ENCODE measurements around the gene SLC34A1.

The SLC34A1 gene, protein sequence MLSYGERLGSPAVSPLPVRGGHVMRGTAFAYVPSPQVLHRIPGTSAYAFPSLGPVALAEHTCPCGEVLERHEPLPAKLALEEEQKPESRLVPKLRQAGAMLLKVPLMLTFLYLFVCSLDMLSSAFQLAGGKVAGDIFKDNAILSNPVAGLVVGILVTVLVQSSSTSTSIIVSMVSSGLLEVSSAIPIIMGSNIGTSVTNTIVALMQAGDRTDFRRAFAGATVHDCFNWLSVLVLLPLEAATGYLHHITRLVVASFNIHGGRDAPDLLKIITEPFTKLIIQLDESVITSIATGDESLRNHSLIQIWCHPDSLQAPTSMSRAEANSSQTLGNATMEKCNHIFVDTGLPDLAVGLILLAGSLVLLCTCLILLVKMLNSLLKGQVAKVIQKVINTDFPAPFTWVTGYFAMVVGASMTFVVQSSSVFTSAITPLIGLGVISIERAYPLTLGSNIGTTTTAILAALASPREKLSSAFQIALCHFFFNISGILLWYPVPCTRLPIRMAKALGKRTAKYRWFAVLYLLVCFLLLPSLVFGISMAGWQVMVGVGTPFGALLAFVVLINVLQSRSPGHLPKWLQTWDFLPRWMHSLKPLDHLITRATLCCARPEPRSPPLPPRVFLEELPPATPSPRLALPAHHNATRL

DNA sequence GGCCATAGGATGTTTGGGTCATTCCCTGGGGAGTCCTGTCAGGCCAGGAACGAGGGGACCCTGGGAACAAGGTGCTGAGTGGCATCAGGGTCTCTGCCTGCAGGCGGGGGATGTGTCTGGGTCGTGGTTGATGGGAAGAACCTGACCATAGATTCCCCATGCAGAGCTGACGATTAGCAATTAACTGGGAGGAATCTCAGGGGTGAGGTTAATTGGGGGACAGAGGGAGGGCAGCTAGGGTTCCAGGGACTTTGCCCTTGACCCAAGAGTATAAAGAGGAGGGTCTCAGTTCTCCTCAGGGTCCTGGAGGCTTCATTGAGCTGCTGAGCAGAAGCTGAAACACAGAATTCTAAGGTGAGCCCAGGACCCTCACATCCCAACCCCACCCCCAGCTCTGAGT, at the start of gene SLC34A1:
Gene SLC34A1, plus strand, starts transcription at position 301 of the 400 bp plus-strand sequence. CDS start 1,308 bp downstream, outside the sequence.
- H3K36me3 ChIP-seq: no peaks in the 10 kb centered on the region
- H3K27ac ChIP-seq: no peak within 1 kb of the TSS
- H3K27me3 ChIP-seq (ENCODE audit: insufficient read depth, low read depth, severe bottlenecking): no peaks in the 10 kb centered on the region
- no peak within 1 kb of the TSS for H3K4me3 ChIP-seq (ENCODE audit: low read depth, low read length)
- DNase-seq: no peak
- H3K9me3 ChIP-seq (ENCODE audit: severe bottlenecking): no peaks in the 10 kb centered on the region
- TF ChIP-seq, protein P1, sequence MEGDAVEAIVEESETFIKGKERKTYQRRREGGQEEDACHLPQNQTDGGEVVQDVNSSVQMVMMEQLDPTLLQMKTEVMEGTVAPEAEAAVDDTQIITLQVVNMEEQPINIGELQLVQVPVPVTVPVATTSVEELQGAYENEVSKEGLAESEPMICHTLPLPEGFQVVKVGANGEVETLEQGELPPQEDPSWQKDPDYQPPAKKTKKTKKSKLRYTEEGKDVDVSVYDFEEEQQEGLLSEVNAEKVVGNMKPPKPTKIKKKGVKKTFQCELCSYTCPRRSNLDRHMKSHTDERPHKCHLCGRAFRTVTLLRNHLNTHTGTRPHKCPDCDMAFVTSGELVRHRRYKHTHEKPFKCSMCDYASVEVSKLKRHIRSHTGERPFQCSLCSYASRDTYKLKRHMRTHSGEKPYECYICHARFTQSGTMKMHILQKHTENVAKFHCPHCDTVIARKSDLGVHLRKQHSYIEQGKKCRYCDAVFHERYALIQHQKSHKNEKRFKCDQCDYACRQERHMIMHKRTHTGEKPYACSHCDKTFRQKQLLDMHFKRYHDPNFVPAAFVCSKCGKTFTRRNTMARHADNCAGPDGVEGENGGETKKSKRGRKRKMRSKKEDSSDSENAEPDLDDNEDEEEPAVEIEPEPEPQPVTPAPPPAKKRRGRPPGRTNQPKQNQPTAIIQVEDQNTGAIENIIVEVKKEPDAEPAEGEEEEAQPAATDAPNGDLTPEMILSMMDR (IDR thresholded peaks at IDR 0.05; ENCODE audit: low read depth, low read length): no peak

DNA sequence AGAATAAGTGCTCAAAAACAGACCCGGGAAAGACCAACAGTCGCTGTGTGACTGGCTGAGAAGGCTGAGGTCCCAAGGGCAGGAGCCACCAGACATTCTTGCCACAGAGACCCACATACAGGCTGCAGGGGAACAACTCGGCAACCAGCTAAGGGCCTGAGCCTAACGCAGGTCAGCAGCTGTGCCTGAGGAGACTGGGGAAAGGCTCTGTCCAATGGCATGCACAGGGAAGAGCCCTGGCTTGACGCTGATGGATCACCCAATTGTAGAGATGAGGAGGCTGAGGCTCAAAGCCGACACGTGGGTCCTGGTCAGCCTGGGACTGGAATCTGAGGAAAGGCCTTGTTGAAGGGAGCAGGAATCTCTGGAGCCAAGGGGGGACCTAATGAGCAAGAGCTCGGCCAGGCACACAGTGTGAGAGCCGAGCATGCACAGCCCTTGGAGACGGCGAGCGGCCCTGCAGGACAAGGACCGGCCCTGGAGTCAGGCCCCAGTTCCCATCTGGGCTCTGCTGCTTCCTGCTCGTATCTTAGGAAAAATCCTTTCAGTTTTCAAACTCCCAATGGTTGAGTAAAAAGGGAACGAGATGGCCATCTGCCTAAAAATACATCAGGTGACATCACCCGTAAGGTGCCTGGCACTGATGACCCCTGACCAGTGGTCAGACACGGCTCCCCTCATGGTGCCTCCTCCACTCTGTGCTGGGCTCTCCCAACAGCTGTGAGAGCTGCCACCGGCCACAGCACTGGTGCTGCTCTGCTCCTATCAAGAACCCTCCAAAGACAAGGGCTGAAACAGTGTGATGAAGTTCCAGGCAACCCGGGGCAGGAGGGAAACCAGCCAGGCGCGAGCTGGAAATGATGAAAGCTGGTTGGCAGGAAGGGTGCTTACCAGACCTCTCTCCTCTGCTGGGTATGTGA, 49.2 kb upstream of the SLC34A1 start:
- Histone ChIP-seq H3K9me3 (ENCODE audit: severe bottlenecking) (no peaks in the 10 kb centered on the region), H3K36me3 (peaks cover 2% of the 10 kb centered on the region; the same call in 1 of the 2 replicates), H3K27ac (no peak overlapping the region), H3K27me3 (ENCODE audit: insufficient read depth, low read depth, severe bottlenecking) (no peaks in the 10 kb centered on the region), H3K4me3 (ENCODE audit: low read depth, low read length) (no peak overlapping the region)
- TF ChIP-seq, protein P1 (IDR thresholded peaks at IDR 0.05; ENCODE audit: low read depth, low read length): no peak
- no peak for DNase-seq

DNA sequence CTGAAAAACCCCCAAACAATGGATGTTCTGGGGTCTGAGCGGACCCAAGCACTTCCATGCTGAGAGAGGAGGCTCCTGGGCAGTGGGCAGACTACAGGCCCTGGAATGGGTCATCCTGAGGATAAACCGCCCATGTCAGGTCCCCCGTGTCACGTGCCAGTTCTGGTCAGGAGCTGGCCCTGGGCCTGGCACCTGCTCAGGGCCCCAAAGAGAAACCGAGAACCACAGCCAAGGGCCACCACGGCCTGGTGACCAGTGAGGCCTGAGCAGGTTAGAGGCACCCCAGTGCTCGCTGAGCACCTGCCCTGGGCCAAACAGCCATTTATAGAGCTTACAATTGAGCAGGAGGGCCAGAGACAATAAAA, 48.6 kb upstream of the SLC34A1 start:
- H3K36me3 ChIP-seq: peaks cover 2% of the 10 kb centered on the region; the same call in 1 of the 2 replicates
- H3K27ac ChIP-seq: no peak overlapping the region
- H3K4me3 ChIP-seq (ENCODE audit: low read depth, low read length): no peak overlapping the region
- TF ChIP-seq, protein P1 (IDR thresholded peaks at IDR 0.05; ENCODE audit: low read depth, low read length): no peak
- no peaks in the 10 kb centered on the region for H3K9me3 ChIP-seq (ENCODE audit: severe bottlenecking)
- H3K27me3 ChIP-seq (ENCODE audit: insufficient read depth, low read depth, severe bottlenecking): no peaks in the 10 kb centered on the region
- DNase-seq: no peak

DNA sequence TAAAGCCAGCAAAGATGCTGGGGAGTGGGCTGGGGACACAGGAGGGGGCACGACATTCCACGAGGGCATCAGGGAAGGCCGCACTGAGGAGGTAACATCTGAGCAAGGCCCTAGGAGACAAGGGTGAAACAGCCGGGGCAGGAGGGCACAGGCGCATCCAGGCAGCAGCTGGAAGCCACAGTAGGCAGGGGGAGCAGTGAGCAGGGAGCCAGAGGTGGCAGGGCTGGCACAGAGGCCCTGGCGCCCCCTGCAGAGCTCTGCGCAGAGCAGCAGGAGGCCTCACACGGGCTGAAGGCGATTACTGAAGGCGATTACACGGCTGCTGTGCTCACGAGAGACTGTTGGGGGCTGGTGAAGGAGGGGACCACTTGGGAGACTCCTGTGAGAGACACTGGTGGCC, 48.1 kb upstream of the SLC34A1 start:
- Histone ChIP-seq H3K9me3 (ENCODE audit: severe bottlenecking) (no peaks in the 10 kb centered on the region), H3K27ac (no peak overlapping the region), H3K36me3 (peaks cover 2% of the 10 kb centered on the region; the same call in 1 of the 2 replicates), H3K27me3 (ENCODE audit: insufficient read depth, low read depth, severe bottlenecking) (no peaks in the 10 kb centered on the region), H3K4me3 (ENCODE audit: low read depth, low read length) (no peak overlapping the region)
- peak; percentile 25 for DNase-seq
- TF ChIP-seq, protein P1 (IDR thresholded peaks at IDR 0.05; ENCODE audit: low read depth, low read length): peak; percentile 71

DNA sequence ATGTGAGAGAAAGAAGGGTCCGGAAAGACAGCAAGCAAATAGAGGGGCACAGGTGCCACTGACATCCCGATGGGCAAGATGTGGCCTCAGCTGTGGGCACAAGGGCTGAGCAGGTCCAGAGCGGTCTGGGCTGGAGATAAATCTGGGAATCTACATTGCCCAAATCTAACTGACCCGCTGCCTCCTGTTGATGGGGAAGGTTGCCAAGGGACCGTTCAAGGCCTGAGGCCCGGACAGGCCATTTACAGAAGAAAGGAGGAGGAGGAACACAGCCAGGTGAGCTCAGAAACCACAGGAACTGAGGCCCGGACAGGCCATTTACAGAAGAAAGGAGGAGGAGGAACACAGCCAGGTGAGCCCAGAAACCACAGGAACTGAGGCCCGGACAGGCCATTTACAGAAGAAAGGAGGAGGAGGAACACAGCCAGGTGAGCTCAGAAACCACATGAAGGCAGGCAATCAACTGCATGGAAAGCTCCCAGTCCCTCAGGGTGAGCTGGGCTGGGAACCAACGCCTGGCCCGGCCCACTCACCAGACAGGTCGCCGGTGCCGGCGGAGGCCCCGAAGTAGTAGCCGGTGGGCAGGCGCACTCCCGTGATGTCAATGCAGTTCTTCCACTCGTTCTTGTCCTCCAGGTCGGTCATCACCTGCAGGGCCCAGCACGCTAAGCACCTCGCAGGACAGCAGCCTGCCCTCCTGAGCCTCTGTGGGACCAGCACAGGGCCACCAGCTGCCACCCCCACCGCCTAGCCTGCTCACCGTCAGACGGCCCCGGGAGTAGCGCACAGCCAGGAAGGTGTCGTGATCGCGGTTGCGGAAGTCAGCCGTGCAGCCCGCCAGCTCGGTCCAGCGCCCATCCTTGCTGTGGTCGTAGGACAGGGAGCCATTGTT, 47.4 kb upstream of the SLC34A1 start:
- Histone ChIP-seq H3K27me3 (ENCODE audit: insufficient read depth, low read depth, severe bottlenecking) (no peaks in the 10 kb centered on the region), H3K27ac (no peak overlapping the region), H3K36me3 (peaks cover 2% of the 10 kb centered on the region; the same call in 1 of the 2 replicates), H3K4me3 (ENCODE audit: low read depth, low read length) (no peak overlapping the region), H3K9me3 (ENCODE audit: severe bottlenecking) (no peaks in the 10 kb centered on the region)
- no peak for DNase-seq
- TF ChIP-seq, protein P1 (IDR thresholded peaks at IDR 0.05; ENCODE audit: low read depth, low read length): no peak
